Fibroblast of peridontal ligament (primary cell): ENCODE measurements around the gene SAMM50.

Experiments used
- DNase-seq: peaks from one replicate; pipeline ENCODE4 v3.0.0-alpha.2; 2010; ENCODE audit errors: extremely low read depth

Gene SAMM50

DNA sequence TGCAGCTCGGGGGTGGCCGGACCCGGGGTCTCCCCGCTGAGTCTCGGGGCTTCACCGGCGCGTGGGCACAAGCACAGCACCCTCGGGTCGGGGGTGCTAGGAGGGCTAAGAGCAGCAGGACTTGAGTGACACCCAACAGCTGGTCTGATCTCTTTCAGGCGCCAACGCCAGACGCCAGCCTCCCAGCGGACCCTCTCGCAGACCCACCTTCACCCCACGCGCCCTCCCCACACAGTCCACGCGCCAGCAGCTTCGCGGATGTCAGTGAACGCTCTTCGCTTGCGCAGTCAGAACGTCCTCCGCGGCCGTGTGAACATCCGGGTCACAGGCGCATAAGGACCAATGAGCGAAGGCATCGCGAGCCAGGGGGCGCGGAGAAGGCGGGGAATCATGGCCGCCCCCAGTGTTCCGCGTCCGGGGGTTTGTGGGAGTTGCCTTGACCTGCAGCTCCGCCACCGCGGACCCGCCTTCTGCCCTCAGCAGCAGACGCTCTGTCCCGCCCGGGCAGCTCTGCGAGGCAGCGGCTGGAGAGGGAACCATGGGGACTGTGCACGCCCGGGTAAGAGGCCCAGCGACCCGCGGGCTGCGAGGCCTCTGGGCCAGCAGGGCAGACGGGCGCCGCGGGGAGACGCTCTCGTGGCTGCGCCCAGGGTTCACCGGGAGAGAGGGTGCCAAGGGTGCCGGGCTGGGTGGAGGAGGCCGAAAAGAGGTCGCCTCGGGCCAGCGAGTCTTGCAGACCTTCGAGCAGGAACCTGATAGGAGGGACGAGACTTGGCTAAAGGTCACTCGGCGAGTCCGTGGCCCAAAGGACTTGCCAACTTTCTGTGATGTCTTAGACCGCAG is at the start of gene SAMM50:
SAMM50 (plus strand) TSS at position 403 of the 843 bp plus-strand sequence; CDS start at position 539, 136 bp downstream.
- peak; percentile 85 for DNase-seq

- DNase-seq = no peak
Measured at GRCh38 chr22:43905681-43906080, 49.6 kb upstream of the SAMM50 start.

- no peak for DNase-seq
Measured at GRCh38 chr22:43909708-43910107, 45.5 kb upstream of the SAMM50 start.

- no peak for DNase-seq
Measured at GRCh38 chr22:43910178-43910695, 45.0 kb upstream of the SAMM50 start.

DNA sequence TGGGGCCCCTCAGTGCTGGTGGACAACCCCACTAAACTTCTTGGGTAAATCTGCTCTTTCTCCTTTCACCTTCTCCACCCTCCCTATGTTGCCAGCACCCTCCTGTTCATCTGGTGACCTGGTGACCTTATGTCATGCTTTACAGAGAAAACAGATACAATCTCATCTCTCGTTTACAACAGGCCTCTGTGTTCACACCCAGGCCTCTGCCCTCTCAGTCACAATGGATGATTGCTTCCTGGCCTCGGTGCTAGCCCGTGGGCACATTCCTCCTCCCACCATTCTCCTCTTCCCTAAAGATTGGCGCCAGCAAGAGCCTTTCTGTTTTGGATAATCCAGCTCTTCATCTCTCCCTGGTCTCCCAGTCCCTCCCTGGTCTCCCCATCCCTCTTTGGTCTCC is 43.9 kb upstream of the SAMM50 start:
- DNase-seq = no peak

DNA sequence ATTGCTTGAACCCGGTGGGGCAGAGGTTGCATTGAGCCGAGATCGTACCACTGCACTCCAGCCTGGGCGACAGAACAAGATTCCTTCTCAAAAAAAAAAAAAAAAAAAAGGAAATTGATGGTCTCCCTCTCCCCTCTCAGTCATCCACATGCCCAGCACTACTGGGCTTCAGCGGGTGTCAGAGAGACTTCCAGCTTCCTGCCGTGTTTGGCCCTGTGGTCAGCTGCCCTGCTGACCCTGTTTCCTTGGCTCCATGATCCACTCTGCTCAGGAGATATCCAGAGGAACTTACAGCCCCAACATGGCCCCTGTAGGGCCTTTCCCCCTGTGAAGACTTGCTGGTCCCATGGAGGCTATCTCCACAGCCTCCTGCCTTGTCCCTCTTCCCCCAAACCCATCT is 37.7 kb upstream of the SAMM50 start:
- DNase-seq = no peak

DNA sequence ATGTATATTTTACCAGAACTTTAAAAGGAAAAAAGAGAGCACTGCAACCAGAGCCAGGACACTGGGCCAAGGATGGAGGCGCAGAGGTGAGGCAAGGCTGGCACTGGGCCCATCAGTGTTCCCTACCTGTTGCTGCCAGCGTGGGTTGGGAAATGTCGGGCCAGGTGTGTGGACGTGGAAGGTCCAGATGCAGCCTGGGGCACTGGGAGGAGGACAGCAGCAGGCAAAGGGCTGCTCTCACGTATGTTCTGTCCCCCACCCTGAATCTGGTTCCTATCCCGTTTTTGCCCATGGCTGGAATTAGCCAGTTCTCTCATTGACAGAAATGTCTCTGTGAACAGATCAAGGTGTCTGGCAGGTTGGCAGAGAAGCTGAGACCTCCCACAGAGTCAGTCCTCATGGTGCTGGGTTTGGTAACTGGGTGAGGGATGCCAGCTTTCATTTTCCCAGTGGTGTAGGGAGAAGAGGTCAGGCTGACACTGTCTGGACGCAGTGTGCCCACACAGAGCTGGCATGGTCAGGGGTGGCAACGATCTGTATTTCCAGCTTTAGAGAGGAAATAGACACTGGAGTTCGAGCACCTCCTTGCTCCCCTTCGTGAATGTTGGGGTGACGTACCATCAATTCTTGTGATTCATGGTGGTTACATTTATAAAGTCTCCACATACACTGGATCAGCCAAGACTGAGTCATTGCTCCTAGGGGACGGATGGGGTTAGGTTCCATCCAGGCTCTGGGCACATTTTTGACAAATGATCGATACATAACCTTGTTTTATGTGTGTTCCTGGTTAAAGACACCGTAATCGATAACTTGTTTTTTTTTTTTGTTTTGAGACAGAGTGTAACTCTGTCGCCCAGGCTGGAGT is 35.9 kb upstream of the SAMM50 start:
- peak; percentile 87 for DNase-seq

DNA sequence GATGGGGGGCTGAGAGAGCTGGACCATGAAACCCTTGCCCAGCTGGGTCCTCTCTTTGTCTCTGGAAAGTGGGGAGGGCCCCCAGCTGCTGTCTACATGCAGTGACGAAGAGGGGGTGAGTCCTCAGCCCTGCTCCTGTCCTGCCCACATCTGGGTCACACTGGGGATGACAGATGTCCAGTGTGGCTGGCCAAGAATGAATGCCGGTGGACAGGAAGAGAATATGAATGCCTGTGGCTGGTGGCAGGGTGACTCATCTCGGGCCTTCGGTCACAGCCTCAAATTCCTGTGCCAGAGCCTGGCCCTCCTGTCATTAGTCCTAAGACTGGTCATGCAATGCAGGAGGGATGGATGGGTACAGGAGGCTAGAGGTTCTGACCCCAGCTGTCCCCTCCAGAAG is 33.9 kb upstream of the SAMM50 start:
- peak; percentile 51 for DNase-seq

GRCh38 chr22:43922123-43922522 is 33.1 kb upstream of the SAMM50 start:
- no peak for DNase-seq

DNA sequence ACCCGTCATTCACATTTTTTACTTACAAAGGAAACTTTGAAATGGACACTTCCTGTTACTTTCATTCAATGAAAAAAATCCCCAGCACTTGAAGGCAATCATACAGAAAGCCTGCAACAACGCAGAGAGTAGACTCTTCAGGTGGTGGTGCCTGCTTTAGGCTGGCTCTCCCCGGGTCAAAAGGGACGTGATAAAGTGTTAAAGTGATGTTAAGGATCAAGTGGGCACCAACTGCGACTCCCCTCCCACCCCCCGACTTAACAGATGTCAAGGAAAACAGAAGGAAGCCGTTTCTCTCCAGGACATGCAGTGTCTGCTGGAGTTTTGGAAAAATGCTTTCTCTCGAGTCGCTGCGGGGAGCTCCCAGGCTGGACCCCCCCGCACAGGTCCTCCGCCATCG is 32.1 kb upstream of the SAMM50 start:
- DNase-seq = peak; percentile 25

DNA sequence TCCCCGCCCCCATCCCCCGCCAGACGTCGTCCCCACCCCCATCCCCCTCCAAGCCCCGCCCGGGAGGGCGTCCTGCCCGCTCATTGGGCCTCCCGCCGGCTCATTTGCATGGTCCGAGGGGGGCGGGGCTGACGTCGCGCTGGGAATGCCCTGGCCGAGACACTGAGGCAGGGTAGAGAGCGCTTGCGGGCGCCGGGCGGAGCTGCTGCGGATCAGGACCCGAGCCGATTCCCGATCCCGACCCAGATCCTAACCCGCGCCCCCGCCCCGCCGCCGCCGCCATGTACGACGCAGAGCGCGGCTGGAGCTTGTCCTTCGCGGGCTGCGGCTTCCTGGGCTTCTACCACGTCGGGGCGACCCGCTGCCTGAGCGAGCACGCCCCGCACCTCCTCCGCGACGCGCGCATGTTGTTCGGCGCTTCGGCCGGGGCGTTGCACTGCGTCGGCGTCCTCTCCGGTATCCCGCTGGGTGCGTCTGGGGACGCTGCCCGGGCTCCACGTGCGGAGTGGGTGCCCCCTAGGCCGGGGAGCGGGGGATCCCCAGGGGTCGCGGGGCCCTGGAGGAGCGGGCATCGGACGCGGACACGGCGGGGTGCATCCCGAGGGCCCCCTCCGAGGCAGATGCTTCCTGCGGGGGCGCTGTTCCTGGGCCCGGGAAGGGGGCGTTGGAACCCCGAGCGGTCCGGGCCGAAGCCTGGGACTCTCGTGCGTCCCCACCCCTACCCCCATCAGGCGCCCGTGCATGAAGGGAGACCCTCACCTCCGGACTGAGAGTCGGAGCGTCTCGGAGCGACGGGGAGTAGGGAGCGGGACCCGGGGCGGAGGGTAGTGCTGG is 31.4 kb upstream of the SAMM50 start, which contains the start of gene PNPLA3:
PNPLA3 (plus strand) TSS at position 175 of the 834 bp plus-strand sequence; CDS start at position 282, 107 bp downstream.
- peak; percentile 77 for DNase-seq

GRCh38 chr22:43924877-43925276 is 30.4 kb upstream of the SAMM50 start:
- DNase-seq = no peak

DNA sequence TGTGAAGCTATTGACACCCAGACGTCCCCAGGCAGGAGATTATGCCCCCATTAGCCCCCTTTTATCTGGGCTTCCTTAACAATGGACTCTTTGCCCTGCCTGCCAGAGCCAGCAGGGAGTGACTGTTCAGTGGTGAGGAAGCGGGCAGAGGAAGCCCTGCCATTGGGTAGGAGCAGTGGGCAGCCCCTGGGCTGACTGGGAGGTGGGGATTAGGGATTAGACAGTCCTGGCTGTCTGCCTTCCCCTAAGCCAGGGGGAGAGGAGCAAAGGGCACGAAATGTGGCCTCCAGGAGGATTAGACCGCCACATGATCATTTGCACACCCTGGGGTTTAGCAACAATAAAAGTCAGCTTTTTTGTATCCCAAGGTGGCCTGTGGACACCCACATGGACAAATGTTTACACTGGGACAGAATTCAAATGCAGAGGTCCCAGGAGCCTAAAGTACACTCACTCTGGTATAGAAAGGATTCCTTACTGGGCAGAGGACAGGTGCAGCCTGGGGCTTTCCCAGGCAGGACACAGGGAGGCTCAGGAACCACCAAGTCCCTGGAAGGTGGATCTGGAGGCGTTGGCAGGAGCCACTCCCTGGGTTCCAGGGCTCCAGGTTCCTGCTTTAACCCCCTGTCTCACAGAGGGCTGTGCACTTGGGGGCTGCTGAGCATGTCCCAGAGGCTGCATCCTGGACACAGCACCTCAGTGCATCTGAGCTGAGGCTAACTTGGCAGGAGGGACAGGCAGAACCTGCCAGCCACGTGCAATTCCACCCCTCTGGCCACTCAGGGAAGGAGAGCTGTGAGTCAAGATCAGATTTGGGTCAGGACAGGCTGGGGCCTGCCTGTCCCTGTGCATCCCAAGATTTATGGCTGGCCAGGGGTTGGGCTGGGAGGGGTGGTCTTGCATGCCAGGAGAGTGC is 29.6 kb upstream of the SAMM50 start:
- no peak for DNase-seq

- DNase-seq = no peak
Measured at GRCh38 chr22:43926349-43926710, 28.9 kb upstream of the SAMM50 start.

- DNase-seq = no peak
Measured at GRCh38 chr22:43928468-43928867, 26.8 kb upstream of the SAMM50 start.

GRCh38 chr22:43928908-43929307 is 26.3 kb upstream of the SAMM50 start:
- DNase-seq = no peak

GRCh38 chr22:43931771-43932170 is 23.5 kb upstream of the SAMM50 start:
- no peak for DNase-seq

GRCh38 chr22:43941449-43941848 is 13.8 kb upstream of the SAMM50 start:
- no peak for DNase-seq

DNA sequence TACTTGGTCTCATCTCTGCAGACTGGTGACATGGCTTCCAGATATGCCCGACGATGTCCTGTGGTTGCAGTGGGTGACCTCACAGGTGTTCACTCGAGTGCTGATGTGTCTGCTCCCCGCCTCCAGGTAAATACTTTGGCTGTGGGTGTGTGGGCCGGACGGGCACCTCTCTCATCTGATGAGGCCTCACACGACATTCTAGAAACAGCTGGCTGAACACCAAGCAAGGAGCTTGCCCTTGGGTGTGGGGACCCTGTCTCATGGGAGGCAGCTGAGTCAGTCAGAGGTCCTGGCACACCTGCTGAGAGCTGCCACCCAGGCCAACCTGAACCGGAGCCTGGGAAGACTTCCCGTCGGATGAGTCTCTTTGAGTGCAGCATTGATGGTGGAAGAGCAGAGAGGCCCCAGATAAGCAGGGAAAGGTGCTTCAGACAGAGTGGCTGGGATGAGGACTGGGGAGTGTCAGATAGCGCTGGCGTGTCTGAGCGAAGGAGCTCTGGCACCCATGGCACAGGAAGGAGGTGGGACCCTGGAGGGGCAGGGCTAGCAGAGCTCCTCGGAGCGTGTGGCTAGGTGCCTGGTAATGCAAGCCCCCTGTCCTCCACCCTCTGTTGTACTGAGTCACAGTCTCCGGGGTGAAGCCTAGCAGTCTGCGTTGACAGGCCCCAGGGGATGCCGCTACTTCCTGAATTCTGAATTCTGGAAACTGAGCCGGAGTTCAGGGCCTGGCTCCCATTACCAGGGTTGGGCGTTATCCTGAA is 10.4 kb upstream of the SAMM50 start:
- no peak for DNase-seq
